Loucy (cell line): ENCODE data around the gene MACROD1.

ENCODE experiments used
- EZH2phosphoT487 ChIP-seq: fragments of 200-600 bp; IDR thresholded peaks from 2 replicates; pipeline ENCODE4 v1.6.1; 2018; ENCODE audit warnings: antibody characterized with exemption, mild to moderate bottlenecking, moderate library complexity, borderline replicate concordance
- TF ChIP-seq, protein P1 (sequence below): fragments of 200-600 bp; sonication (generic); conservative IDR thresholded peaks from 2 replicates; pipeline ENCODE4 v1.5.1; 2014; ENCODE audit warnings: mild to moderate bottlenecking, antibody characterized with exemption, low read length

GRCh38 chr11:64206457-64207255 is 40.7 kb upstream of the MACROD1 start, which contains the start of gene FERMT3:
- TF ChIP-seq, protein P1, sequence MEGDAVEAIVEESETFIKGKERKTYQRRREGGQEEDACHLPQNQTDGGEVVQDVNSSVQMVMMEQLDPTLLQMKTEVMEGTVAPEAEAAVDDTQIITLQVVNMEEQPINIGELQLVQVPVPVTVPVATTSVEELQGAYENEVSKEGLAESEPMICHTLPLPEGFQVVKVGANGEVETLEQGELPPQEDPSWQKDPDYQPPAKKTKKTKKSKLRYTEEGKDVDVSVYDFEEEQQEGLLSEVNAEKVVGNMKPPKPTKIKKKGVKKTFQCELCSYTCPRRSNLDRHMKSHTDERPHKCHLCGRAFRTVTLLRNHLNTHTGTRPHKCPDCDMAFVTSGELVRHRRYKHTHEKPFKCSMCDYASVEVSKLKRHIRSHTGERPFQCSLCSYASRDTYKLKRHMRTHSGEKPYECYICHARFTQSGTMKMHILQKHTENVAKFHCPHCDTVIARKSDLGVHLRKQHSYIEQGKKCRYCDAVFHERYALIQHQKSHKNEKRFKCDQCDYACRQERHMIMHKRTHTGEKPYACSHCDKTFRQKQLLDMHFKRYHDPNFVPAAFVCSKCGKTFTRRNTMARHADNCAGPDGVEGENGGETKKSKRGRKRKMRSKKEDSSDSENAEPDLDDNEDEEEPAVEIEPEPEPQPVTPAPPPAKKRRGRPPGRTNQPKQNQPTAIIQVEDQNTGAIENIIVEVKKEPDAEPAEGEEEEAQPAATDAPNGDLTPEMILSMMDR: peak; percentile 23
- no peak for TF ChIP-seq EZH2phosphoT487
